ENCODE results near the gene COBL.

DNA sequence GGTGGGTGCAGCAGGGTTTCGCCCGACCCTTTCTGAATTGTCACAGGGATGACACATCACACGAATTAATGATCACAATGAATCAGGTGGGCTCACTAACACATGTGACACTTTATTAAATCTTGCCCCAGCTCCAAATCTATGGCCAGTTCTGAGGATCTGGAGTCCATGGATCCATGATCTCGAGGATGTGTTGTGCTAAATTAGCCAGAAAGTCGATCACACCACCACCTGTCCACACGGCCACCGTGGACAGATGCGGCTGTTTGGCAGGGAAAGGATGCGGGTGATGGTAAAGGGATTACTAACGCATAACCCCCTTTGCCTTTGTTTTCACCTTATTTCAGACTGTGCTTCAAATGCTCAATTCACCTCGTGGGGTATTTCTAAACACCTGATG, 96.4 kb downstream of the COBL start:
- TF ChIP-seq, protein P1, sequence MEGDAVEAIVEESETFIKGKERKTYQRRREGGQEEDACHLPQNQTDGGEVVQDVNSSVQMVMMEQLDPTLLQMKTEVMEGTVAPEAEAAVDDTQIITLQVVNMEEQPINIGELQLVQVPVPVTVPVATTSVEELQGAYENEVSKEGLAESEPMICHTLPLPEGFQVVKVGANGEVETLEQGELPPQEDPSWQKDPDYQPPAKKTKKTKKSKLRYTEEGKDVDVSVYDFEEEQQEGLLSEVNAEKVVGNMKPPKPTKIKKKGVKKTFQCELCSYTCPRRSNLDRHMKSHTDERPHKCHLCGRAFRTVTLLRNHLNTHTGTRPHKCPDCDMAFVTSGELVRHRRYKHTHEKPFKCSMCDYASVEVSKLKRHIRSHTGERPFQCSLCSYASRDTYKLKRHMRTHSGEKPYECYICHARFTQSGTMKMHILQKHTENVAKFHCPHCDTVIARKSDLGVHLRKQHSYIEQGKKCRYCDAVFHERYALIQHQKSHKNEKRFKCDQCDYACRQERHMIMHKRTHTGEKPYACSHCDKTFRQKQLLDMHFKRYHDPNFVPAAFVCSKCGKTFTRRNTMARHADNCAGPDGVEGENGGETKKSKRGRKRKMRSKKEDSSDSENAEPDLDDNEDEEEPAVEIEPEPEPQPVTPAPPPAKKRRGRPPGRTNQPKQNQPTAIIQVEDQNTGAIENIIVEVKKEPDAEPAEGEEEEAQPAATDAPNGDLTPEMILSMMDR (IDR thresholded peaks at IDR 0.05; ENCODE audit: extremely low read depth in 1 of 2, insufficient read depth in 1 of 2, low read depth in 1 of 2, low read length in 2 of 2): no peak
- no peak for TF ChIP-seq EZH2 (IDR thresholded peaks at IDR 0.05; ENCODE audit: borderline replicate concordance, low read depth, low read length, severe bottlenecking)
- no peak for TF ChIP-seq POLR2A (IDR thresholded peaks at IDR 0.05; ENCODE audit: low read depth, low read length)
- no peak for TF ChIP-seq GATA2 (IDR thresholded peaks at IDR 0.05; ENCODE audit: insufficient read depth, insufficient read length, low read depth, low read length)
- no peak for TF ChIP-seq POLR2AphosphoS5 (IDR thresholded peaks at IDR 0.05; ENCODE audit: insufficient read depth, low read depth, low read length)
- no peak for TF ChIP-seq JUN (IDR thresholded peaks at IDR 0.05; ENCODE audit: borderline replicate concordance, insufficient read depth, insufficient read length, low read depth)
- TF ChIP-seq MYC (IDR thresholded peaks at IDR 0.05; ENCODE audit: low read depth, low read length): no peak
